SU-DHL-6 (cell line): ENCODE results near the gene SETD1B.

Experiments used
- H2AFZ ChIP-seq: fragments of 200-600 bp; sonication (generic); 2 replicates; pipeline ENCODE4 v1.6.1; 2014; ENCODE audit warnings: low read depth, mild to moderate bottlenecking, moderate library complexity, mixed read lengths, antibody characterized with exemption, low read length; ENCODE audit not compliant: severe bottlenecking
- H3F3A ChIP-seq: fragments of 200-600 bp; shearing (Covaris generic); 2 replicates; pipeline ENCODE4 v1.6.0; 2016; ENCODE audit warnings: antibody characterized with exemption, mild to moderate bottlenecking; ENCODE audit not compliant: insufficient read depth
- H3K27ac ChIP-seq: fragments of 200-600 bp; sonication (generic); 2 replicates; pipeline ENCODE4 v1.5.1; 2016; ENCODE audit warnings: low read depth, mild to moderate bottlenecking, low read length, moderate library complexity, mixed read lengths
- H3K27me3 ChIP-seq: fragments of 200-600 bp; sonication (generic), shearing (Covaris generic); 2 replicates; pipeline ENCODE4 v1.6.0; 2014; ENCODE audit warnings: mild to moderate bottlenecking, low read length
- H3K36me3 ChIP-seq: fragments of 200-600 bp; sonication (generic); 2 replicates; pipeline ENCODE4 v1.6.1; 2014; ENCODE audit warnings: mild to moderate bottlenecking, low read length, mixed read lengths
- H3K4me2 ChIP-seq: fragments of 300-600, 200-600 bp; shearing (Covaris generic), sonication (generic); 2 replicates; pipeline ENCODE4 v1.6.0; 2014; ENCODE audit warnings: low read length, low read depth, mild to moderate bottlenecking; ENCODE audit not compliant: poor library complexity, severe bottlenecking
- H3K4me3 ChIP-seq: fragments of 200-600 bp; sonication (generic); 2 replicates; pipeline ENCODE4 v1.5.1; 2014; ENCODE audit warnings: antibody characterized with exemption, low read length, mild to moderate bottlenecking, mixed read lengths; ENCODE audit not compliant: insufficient read depth, poor library complexity, severe bottlenecking
- H3K79me2 ChIP-seq: fragments of 200-600 bp; sonication (generic); 2 replicates; pipeline ENCODE4 v1.6.1; 2014; ENCODE audit warnings: mild to moderate bottlenecking, low read length, moderate library complexity; ENCODE audit not compliant: insufficient read depth
- H3K9ac ChIP-seq: fragments of 200-600 bp; sonication (generic); 2 replicates; pipeline ENCODE4 v1.7.0; 2014; ENCODE audit warnings: mild to moderate bottlenecking, low read length
- H3K9me2 ChIP-seq: fragments of 200-600 bp; sonication (generic); replicated peaks from 2 replicates; pipeline ENCODE4 v1.6.1; 2014; ENCODE audit warnings: low read length; ENCODE audit not compliant: insufficient read depth
- H3K9me3 ChIP-seq: fragments of 200-600 bp; sonication (generic); 2 replicates; pipeline ENCODE4 v1.6.1; 2014; ENCODE audit warnings: low read length, mixed read lengths; ENCODE audit not compliant: insufficient read depth
- H4K20me1 ChIP-seq: fragments of 200-600 bp; sonication (generic); 2 replicates; pipeline ENCODE4 v1.6.1; 2014; ENCODE audit warnings: low read depth, mild to moderate bottlenecking, antibody characterized with exemption, low read length, moderate library complexity, mixed read lengths
- EZH2phosphoT487 ChIP-seq: fragments of 200-600 bp; sonication (generic), shearing (Covaris generic); conservative IDR thresholded peaks from 2 replicates; pipeline ENCODE4 v1.6.1; 2018; ENCODE audit warnings: mild to moderate bottlenecking, antibody characterized with exemption, low read length, moderate library complexity, mixed read lengths
- TF ChIP-seq, protein P1 (sequence below): fragments of 200-600 bp; sonication (generic); IDR thresholded peaks from one replicate; pipeline ENCODE4 v1.5.1; 2017; ENCODE audit warnings: antibody characterized with exemption, mild to moderate bottlenecking, low read length, moderate library complexity; ENCODE audit not compliant: insufficient read depth, poor library complexity, severe bottlenecking

Gene SETD1B

DNA sequence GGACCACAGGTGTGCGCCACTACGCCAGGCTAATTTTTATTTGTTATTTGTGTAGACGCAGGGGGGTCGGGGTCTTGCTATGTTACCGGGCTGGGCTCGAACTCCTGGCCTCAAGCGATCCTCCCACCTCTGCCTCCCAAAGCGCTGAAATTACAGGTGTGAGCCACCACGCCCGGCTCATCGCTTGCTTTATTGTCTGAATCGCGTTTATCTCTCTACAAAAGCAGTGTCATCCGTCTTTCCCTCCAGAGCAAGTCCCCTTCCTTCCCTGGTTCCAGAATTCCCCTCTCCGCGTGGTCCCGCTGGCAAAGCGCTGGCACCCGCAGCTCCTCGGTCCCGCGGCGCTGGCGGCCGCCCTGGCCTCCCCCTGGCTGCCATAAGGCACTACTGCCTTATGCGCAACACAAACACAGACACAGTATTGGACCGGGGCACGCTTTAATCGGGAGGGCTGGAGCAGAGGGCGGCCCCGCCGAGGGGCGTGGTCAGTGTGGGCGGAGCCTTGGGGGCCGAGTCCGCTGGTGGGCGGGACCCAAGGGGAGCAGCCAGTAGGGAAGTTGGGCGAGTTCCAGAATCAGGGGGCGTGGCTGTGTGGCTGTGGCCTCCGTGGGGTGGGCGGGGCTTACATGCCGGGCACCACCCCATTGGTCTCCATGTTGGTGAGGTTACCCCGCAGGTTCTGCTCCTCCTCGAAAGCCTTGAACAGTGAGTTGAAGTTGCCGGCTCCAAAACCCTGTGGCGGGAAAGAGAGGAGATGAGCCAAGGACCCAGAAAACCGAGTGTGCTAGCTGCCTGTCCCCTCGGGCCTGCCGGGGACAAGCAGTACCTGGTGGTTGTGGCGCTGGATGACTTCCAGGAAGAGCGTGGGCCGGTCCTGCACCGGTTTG is 35.5 kb downstream of the SETD1B start:
- no peak overlapping the region for H3K27ac ChIP-seq
- no peak for TF ChIP-seq EZH2phosphoT487
- TF ChIP-seq, protein P1, sequence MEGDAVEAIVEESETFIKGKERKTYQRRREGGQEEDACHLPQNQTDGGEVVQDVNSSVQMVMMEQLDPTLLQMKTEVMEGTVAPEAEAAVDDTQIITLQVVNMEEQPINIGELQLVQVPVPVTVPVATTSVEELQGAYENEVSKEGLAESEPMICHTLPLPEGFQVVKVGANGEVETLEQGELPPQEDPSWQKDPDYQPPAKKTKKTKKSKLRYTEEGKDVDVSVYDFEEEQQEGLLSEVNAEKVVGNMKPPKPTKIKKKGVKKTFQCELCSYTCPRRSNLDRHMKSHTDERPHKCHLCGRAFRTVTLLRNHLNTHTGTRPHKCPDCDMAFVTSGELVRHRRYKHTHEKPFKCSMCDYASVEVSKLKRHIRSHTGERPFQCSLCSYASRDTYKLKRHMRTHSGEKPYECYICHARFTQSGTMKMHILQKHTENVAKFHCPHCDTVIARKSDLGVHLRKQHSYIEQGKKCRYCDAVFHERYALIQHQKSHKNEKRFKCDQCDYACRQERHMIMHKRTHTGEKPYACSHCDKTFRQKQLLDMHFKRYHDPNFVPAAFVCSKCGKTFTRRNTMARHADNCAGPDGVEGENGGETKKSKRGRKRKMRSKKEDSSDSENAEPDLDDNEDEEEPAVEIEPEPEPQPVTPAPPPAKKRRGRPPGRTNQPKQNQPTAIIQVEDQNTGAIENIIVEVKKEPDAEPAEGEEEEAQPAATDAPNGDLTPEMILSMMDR: no peak
- H3K27me3 ChIP-seq: no peaks in the 10 kb centered on the region
- H3K9me2 ChIP-seq: no peaks in the 10 kb centered on the region
- no peaks in the 10 kb centered on the region for H3K9me3 ChIP-seq
- H3K9ac ChIP-seq: peak overlapping the region; percentile 62
- peak overlapping the region; percentile 57 for H3K4me3 ChIP-seq
- peak overlapping the region; percentile 93 for H3K4me2 ChIP-seq
- H2AFZ ChIP-seq: peak overlapping the region; percentile 97
- no peaks in the 10 kb centered on the region for H3K79me2 ChIP-seq
- H3K36me3 ChIP-seq: no peaks in the 10 kb centered on the region
- no peaks in the 10 kb centered on the region for H4K20me1 ChIP-seq
- H3F3A ChIP-seq: peaks cover 4% of the 10 kb centered on the region; the same call in 1 of the 2 replicates

DNA sequence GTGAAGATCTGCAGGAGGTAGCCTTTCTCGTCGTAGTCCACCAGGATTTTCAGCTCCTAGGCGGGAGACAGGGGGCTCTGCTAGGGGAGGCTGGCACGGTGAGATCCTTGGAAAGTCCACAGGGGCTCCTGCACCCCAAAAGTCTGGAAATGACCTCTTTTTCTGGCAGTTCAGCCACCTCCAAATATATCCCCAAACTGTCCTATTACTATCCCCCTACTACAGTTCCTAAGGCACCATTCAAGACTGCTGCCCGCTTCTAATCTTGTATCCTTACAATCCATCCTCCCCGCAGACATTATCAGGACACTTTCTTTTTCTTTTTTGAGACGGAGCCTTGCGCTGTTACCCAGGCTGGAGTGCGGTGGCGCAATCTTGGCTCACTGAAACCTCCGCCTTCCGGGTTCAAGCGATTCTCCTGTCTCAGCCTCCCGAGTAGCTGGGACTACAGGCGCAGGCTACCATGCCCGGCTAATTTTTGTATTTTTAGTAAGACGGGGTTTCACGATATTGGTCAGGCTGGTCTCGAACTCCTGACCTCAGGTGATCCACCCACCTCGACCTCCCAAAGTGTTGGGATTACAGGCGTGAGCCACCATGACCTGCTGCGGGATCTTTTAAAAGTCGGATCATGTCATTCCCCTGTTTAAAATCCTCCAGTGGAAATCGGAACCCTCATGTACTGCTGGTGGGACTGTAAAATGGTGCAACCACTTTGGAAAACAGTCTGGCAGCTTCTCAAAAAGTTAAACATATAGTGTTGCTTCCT is 36.4 kb downstream of the SETD1B start:
- Histone ChIP-seq H3K4me3 (peak overlapping the region; percentile 57), H3K27ac (no peak overlapping the region), H3F3A (peaks cover 4% of the 10 kb centered on the region; the same call in 1 of the 2 replicates), H3K27me3 (no peaks in the 10 kb centered on the region), H2AFZ (peak overlapping the region; percentile 97), H3K9me2 (no peaks in the 10 kb centered on the region), H3K36me3 (no peaks in the 10 kb centered on the region), H3K9me3 (no peaks in the 10 kb centered on the region), H3K4me2 (peak overlapping the region; percentile 93), H3K79me2 (no peaks in the 10 kb centered on the region), H3K9ac (peak overlapping the region; percentile 62), H4K20me1 (no peaks in the 10 kb centered on the region)
- TF ChIP-seq EZH2phosphoT487: no peak
- TF ChIP-seq, protein P1: no peak

DNA sequence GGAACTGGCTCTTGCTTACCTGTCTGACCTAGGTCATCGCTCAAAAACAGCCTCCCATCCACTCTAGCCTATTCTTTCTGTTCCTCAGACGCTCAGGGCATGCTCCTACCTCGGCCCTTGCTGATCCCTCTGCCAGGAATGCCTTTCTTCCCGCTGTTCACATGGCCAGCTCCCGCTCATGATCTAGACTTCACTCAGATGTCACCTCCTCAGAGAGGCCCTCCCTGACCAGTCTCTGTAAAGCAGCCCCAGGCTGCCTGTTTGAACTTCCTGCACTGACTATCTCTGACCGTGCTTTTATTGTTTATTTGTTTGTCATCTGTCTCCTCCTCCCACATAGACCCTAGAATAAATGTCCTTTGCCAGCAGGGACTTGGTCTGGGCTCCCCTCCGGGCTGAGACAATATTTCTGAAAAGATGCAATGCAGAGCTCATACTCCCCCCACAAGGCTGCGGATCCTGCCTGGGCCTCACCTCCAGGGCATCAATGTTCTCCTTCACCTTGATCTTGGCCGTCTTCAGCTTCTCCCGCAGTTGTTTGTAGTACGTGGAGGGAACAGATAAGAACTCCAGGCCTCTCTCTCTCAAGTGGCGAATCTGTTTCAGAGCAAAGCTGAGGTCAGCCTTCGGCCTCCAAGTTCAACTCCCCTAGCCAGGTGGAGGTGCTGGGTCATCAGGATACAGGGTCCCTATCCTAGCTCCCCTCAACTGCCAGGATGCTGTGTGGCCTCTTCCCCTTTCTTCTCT is 39.6 kb downstream of the SETD1B start:
- no peaks in the 10 kb centered on the region for H3K9me3 ChIP-seq

More for the DNA sequence above, 39.6 kb downstream of the SETD1B start:
- Histone ChIP-seq H3K27ac (no peak overlapping the region), H3F3A (no peaks in the 10 kb centered on the region), H3K9ac (no peak overlapping the region), H2AFZ (no peak overlapping the region), H3K4me3 (no peak overlapping the region), H3K27me3 (no peaks in the 10 kb centered on the region), H3K36me3 (no peaks in the 10 kb centered on the region), H3K79me2 (no peaks in the 10 kb centered on the region), H3K9me2 (no peaks in the 10 kb centered on the region), H4K20me1 (no peaks in the 10 kb centered on the region), H3K4me2 (no peak overlapping the region)
- no peak for TF ChIP-seq EZH2phosphoT487
- TF ChIP-seq, protein P1: no peak
